CD14-positive monocyte (primary cell): ENCODE measurements around the gene CELF4. TPM values are rescaled to one million over a fixed set of nuclear protein-coding genes. Genes with fewer than 3 reads are reported as not detected.

ENCODE experiments used
- DNase-seq, 3 donors: peaks; one replicate each; pipeline ENCODE4 v3.0.0-alpha.2; 2011 to 2022
- H2AFZ ChIP-seq: 2 replicates; pipeline ENCODE4 v1.6.0; 2012; ENCODE audit warnings: mild to moderate bottlenecking, low read depth, low read length, inconsistent platforms; ENCODE audit not compliant: insufficient read depth, poor library complexity, severe bottlenecking
- H3K27ac ChIP-seq, 2 donors: 1 replicate in 1 of 2; 2 replicates in 1 of 2; pipeline ENCODE4 v1.5.1; 2012 to 2013; ENCODE audit warnings: low read length in 2 of 2, control low read depth in 1 of 2, inconsistent platforms in 1 of 2, low read depth in 1 of 2, mild to moderate bottlenecking in 1 of 2
- H3K27me3 ChIP-seq, 2 donors: one replicate each; pipeline versions ENCODE4 v1.6.0 to v1.6.1; 2011 to 2013; ENCODE audit warnings: low read length in 2 of 2; ENCODE audit not compliant: control insufficient read depth in 2 of 2, insufficient read depth in 2 of 2
- H3K36me3 ChIP-seq, 2 donors: replicated peaks in 1 of 2; 1 replicate in 1 of 2; 2 replicates in 1 of 2; pipeline versions ENCODE4 v1.5.1 to v1.6.1; 2012 to 2013; ENCODE audit warnings: low read length in 2 of 2, control low read depth in 1 of 2, inconsistent platforms in 1 of 2, mild to moderate bottlenecking in 1 of 2; ENCODE audit not compliant: insufficient read depth in 2 of 2, control insufficient read depth in 1 of 2
- H3K4me1 ChIP-seq, 2 donors: 1 replicate in 1 of 2; 2 replicates in 1 of 2; pipeline versions ENCODE4 v1.5.1 to v1.6.1; 2012 to 2013; ENCODE audit warnings: low read length in 2 of 2, control low read depth in 1 of 2, inconsistent platforms in 1 of 2, mild to moderate bottlenecking in 1 of 2, moderate library complexity in 1 of 2; ENCODE audit not compliant: insufficient read depth in 2 of 2, control insufficient read depth in 1 of 2
- H3K4me2 ChIP-seq: replicated peaks from 2 replicates; pipeline ENCODE3; 2012; ENCODE audit warnings: low read length, moderate library complexity, mild to moderate bottlenecking; ENCODE audit not compliant: poor library complexity, severe bottlenecking; ENCODE audit errors: extremely low read depth
- H3K4me3 ChIP-seq, 3 experiments: fragments of 200-600 bp in 1 of 3; sonication (generic) in 1 of 3; replicated peaks in 1 of 3; 1 replicate in 2 of 3; 2 replicates in 1 of 3; pipeline ENCODE4 v1.5.1; 2011 to 2013; ENCODE audit warnings: low read length in 3 of 3, mild to moderate bottlenecking in 3 of 3, control low read depth in 2 of 3, low read depth in 2 of 3, inconsistent platforms in 1 of 3, moderate library complexity in 1 of 3
- H3K79me2 ChIP-seq: 2 replicates; pipeline ENCODE4 v1.6.0; 2012; ENCODE audit warnings: mild to moderate bottlenecking, control low read depth, inconsistent platforms, low read length, moderate library complexity; ENCODE audit not compliant: insufficient read depth
- H3K9ac ChIP-seq: 2 replicates; pipeline ENCODE4 v1.6.0; 2017; ENCODE audit warnings: low read length, mild to moderate bottlenecking; ENCODE audit not compliant: insufficient read depth, poor library complexity, severe bottlenecking
- H3K9me3 ChIP-seq, 2 donors: replicated peaks in 1 of 2; 1 replicate in 1 of 2; 2 replicates in 1 of 2; pipeline versions ENCODE4 v1.5.1 to v1.6.1; 2012 to 2013; ENCODE audit warnings: low read length in 2 of 2, control low read depth in 1 of 2; ENCODE audit not compliant: control insufficient read depth in 1 of 2, insufficient read depth in 1 of 2
- H4K20me1 ChIP-seq: 2 replicates; pipeline ENCODE4 v1.6.0; 2012; ENCODE audit warnings: mild to moderate bottlenecking, low read length, control low read depth, moderate library complexity; ENCODE audit not compliant: insufficient read depth
- H3K27ac Mint-ChIP-seq, 7 donors: one replicate each; pipeline ENCODE4 v1.8.0; 2020; ENCODE audit warnings: mild to moderate bottlenecking in 7 of 7, mixed read lengths in 7 of 7, moderate library complexity in 6 of 7, inconsistent platforms in 2 of 7
- H3K27me3 Mint-ChIP-seq, 3 donors: one replicate each; pipeline ENCODE4 v1.8.0; 2021 to 2022; ENCODE audit warnings: low read depth in 3 of 3, mild to moderate bottlenecking in 3 of 3, mixed read lengths in 3 of 3, moderate library complexity in 3 of 3, inconsistent platforms in 1 of 3
- H3K36me3 Mint-ChIP-seq, 2 donors: one replicate each; pipeline ENCODE4 v1.8.0; 2020; ENCODE audit warnings: mixed read lengths in 2 of 2, inconsistent platforms in 1 of 2, mild to moderate bottlenecking in 1 of 2
- H3K4me1 Mint-ChIP-seq: one replicate; pipeline ENCODE4 v1.8.0; 2020; ENCODE audit warnings: mild to moderate bottlenecking, mixed read lengths
- H3K4me3 Mint-ChIP-seq, 2 donors: one replicate each; pipeline ENCODE4 v1.8.0; 2020; ENCODE audit warnings: mild to moderate bottlenecking in 2 of 2, mixed read lengths in 2 of 2, moderate library complexity in 1 of 2
- H3K9me3 Mint-ChIP-seq, 7 donors: one replicate each; pipeline ENCODE4 v1.8.0; 2020 to 2022; ENCODE audit warnings: mixed read lengths in 7 of 7, mild to moderate bottlenecking in 6 of 7, moderate library complexity in 6 of 7, inconsistent platforms in 2 of 7
- CTCF ChIP-seq: fragments of 200-600 bp; IDR thresholded peaks from one replicate; pipeline ENCODE4 v1.8.0; 2022; ENCODE audit warnings: antibody characterized with exemption, mild to moderate bottlenecking
- WGBS: methylation state at CpG from one replicate; pipeline ENCODE4 v1.1.5; 2013; ENCODE audit warnings: missing lambda C conversion rate; ENCODE audit not compliant: insufficient coverage; 5-methylcytosine and 5-hydroxymethylcytosine counted together
- intact Hi-C, 2 donors: fragments of 100-400 bp; cut with micrococcal nuclease; formaldehyde crosslinking; loops; one replicate each; pipeline versions ENCODE4 v1.15.0 to v1.15.1; 2023
- polyA plus RNA-seq, 3 donors: library from polyadenylated mRNA; depleted of rRNA in 1 of 3; unstranded in 2 of 3; stranded (reverse) in 1 of 3; fragments of 300-500 nt in 2 of 3; fragments of >200 nt in 1 of 3; fragmentation: Illumina TruSeq in 2 of 3; gene quantifications; 1 replicate in 2 of 3; 2 replicates in 1 of 3; pipeline ENCODE4 v1.2.3, GENCODE V29; 2012 to 2021

Gene CELF4
- polyA plus RNA-seq, 3 donors = not detected

- 96% methylated on average over 3 of the region's 13 CpGs for WGBS
- Histone ChIP-seq H4K20me1 (no peaks in the 10 kb centered on the region), H3K4me1 (no peaks in the 10 kb centered on the region), H2AFZ (no peak overlapping the region), H3K36me3 (no peaks in the 10 kb centered on the region), H3K27me3 (peaks cover 15 to 49% of the 10 kb centered on the region in 2 donors), H3K79me2 (no peaks in the 10 kb centered on the region), H3K4me2 (no peak overlapping the region), H3K9me3 (no peaks in the 10 kb centered on the region), H3K9ac (no peak overlapping the region), H3K27ac (no peak overlapping the region), H3K4me3 (no peak overlapping the region)
- Mint-ChIP-seq H3K27ac (no peak overlapping the region), H3K27me3 (peaks cover 35 to 47% (median 35%) of the 10 kb centered on the region in 3 donors), H3K4me1 (peaks cover 2% of the 10 kb centered on the region), H3K4me3 (no peak overlapping the region), H3K9me3 (peaks cover 0 to 8% (median 3%) of the 10 kb centered on the region in 7 donors), H3K36me3 (peaks cover 0 to 2% of the 10 kb centered on the region in 2 donors)
- intact Hi-C loops = no loop called here
- DNase-seq = no peak
- no peak for TF ChIP-seq CTCF
These were observed 318.7 kb downstream of the CELF4 start for GRCh38 chr18:37246779-37247340.

GRCh38 chr18:37244618-37245017 lies 321.0 kb downstream of the CELF4 start:
- Histone ChIP-seq H3K4me1 (no peaks in the 10 kb centered on the region), H3K36me3 (no peaks in the 10 kb centered on the region), H3K4me2 (no peak overlapping the region), H3K79me2 (no peaks in the 10 kb centered on the region), H2AFZ (no peak overlapping the region), H3K9ac (no peak overlapping the region), H4K20me1 (no peaks in the 10 kb centered on the region), H3K27me3 (peaks cover 15 to 40% of the 10 kb centered on the region in 2 donors), H3K4me3 (no peak overlapping the region), H3K27ac (no peak overlapping the region), H3K9me3 (no peaks in the 10 kb centered on the region)
- no peak overlapping the region for H3K27ac Mint-ChIP-seq
- H3K36me3 Mint-ChIP-seq = peaks cover 0 to 2% of the 10 kb centered on the region in 2 donors
- peaks cover 0 to 8% (median 3%) of the 10 kb centered on the region in 7 donors for H3K9me3 Mint-ChIP-seq
- peaks cover 2% of the 10 kb centered on the region for H3K4me1 Mint-ChIP-seq
- TF ChIP-seq CTCF = no peak
- 100% methylated on average over 6 of the region's 13 CpGs for WGBS
- H3K27me3 Mint-ChIP-seq = peaks cover 26 to 41% (median 32%) of the 10 kb centered on the region in 3 donors
- no peak for DNase-seq
- peak overlapping the region in 1 of 2 donors; percentile 56 for H3K4me3 Mint-ChIP-seq
- intact Hi-C loops = no loop called here
